A673 (cell line): ENCODE measurements around the gene TBC1D5. TPM values are rescaled to one million over a fixed set of nuclear protein-coding genes. Genes with fewer than 3 reads are reported as not detected.

Source experiments
- BruUV-seq: library from RNA; stranded (reverse); fragments of 400-500 nt; replicated peaks from 2 replicates; lab custom pipeline; 2021; lab: Mats Ljungman, UMichigan
- CTCF ChIA-PET: fragments of 300-600 bp; sonication (Branson Sonifier 250); formaldehyde crosslinking; loops from one replicate; lab custom pipeline; 2022; ENCODE audit warnings: antibody characterized with exemption; lab: Charles Lee
- POLR2A ChIA-PET: fragments of 300-600 bp; sonication (Branson Sonifier 250); formaldehyde crosslinking; loops from one replicate; lab custom pipeline; 2022; ENCODE audit warnings: antibody characterized with exemption; ENCODE audit not compliant: low non-redundant PET; lab: Charles Lee
- DNase-seq: peaks from one replicate; pipeline ENCODE4 v3.0.0-alpha.2; 2015; ENCODE audit warnings: low spot score
- H3K27ac ChIP-seq: fragments of 200-600 bp; sonication (generic); 2 replicates; pipeline ENCODE4 v1.5.1; 2016; ENCODE audit warnings: mixed run types, low read depth, mild to moderate bottlenecking, mixed read lengths, antibody characterized with exemption, low read length; ENCODE audit not compliant: poor library complexity, severe bottlenecking
- H3K27me3 ChIP-seq: fragments of 200-600 bp; sonication (generic); replicated peaks from 2 replicates; pipeline ENCODE4 v1.6.1; 2017; ENCODE audit warnings: mixed run types, low read depth, mild to moderate bottlenecking, mixed read lengths, antibody characterized with exemption, low read length; ENCODE audit not compliant: insufficient read depth, poor library complexity
- H3K36me3 ChIP-seq: fragments of 200-600 bp; sonication (generic); 2 replicates; pipeline ENCODE4 v1.6.1; 2016; ENCODE audit warnings: mixed run types, mild to moderate bottlenecking, mixed read lengths, antibody characterized with exemption, low read length; ENCODE audit not compliant: insufficient read depth, poor library complexity, severe bottlenecking
- H3K4me1 ChIP-seq: fragments of 200-600 bp; sonication (generic); 2 replicates; pipeline ENCODE4 v1.6.1; 2017; ENCODE audit warnings: mixed run types, mild to moderate bottlenecking, mixed read lengths, antibody characterized with exemption, low read length; ENCODE audit not compliant: insufficient read depth, poor library complexity, severe bottlenecking
- H3K4me3 ChIP-seq: fragments of 200-600 bp; sonication (generic); 2 replicates; pipeline ENCODE4 v1.5.1; 2016; ENCODE audit warnings: low read depth, mixed run types, mild to moderate bottlenecking, mixed read lengths, low read length; ENCODE audit not compliant: poor library complexity, severe bottlenecking
- H3K9me3 ChIP-seq: fragments of 200-600 bp; sonication (generic); 2 replicates; pipeline ENCODE4 v1.6.1; 2016; ENCODE audit warnings: mixed run types, low read depth, mild to moderate bottlenecking, mixed read lengths, antibody characterized with exemption, low read length; ENCODE audit not compliant: poor library complexity, severe bottlenecking
- CTCF ChIP-seq: fragments of 300-800, 200-600 bp; sonication (generic); conservative IDR thresholded peaks from 2 replicates; pipeline ENCODE4 v1.5.1; 2017; ENCODE audit warnings: low read depth, mild to moderate bottlenecking, antibody characterized with exemption, low read length, moderate library complexity, mixed read lengths
- EZH2 ChIP-seq: fragments of 200-600 bp; sonication (generic); IDR thresholded peaks from 2 replicates; pipeline ENCODE4 v1.6.1; 2017; ENCODE audit warnings: borderline replicate concordance, low read depth, mild to moderate bottlenecking, mixed read lengths, antibody characterized with exemption, low read length; ENCODE audit not compliant: poor library complexity, severe bottlenecking
- intact Hi-C: fragments of 100-400 bp; cut with micrococcal nuclease; formaldehyde crosslinking; loops from one replicate; pipeline ENCODE4 v1.10.0; 2022; ENCODE audit not compliant: unreplicated experiment
- total RNA-seq: library from RNA; stranded (reverse); gene quantifications from 2 replicates; pipeline ENCODE4 v1.2.3, GENCODE V29; 2021

The TBC1D5 gene
- total RNA-seq, 1 experiment from 2014 or later, result 40.7 TPM

- no peaks in the 10 kb centered on the region for H3K27me3 ChIP-seq
- no peak for DNase-seq
- intact Hi-C loops, result no loop called here
- no peaks in the 10 kb centered on the region for H3K9me3 ChIP-seq
- no peak for TF ChIP-seq EZH2
- TF ChIP-seq CTCF, result no peak
- H3K27ac ChIP-seq, result no peak overlapping the region
- ChIA-PET CTCF (no interaction called here), POLR2A (no interaction called here)
- H3K4me1 ChIP-seq, result peaks cover 11% of the 10 kb centered on the region
- H3K4me3 ChIP-seq, result no peak overlapping the region
- BruUV-seq, result no TSS peak
- no peaks in the 10 kb centered on the region for H3K36me3 ChIP-seq
Observed at GRCh38 chr3:17469954-17470353, 272.5 kb downstream of the TBC1D5 start.

- peaks cover 11% of the 10 kb centered on the region for H3K4me1 ChIP-seq
- H3K36me3 ChIP-seq, result no peaks in the 10 kb centered on the region
- no peaks in the 10 kb centered on the region for H3K27me3 ChIP-seq
- H3K4me3 ChIP-seq, result no peak overlapping the region
- BruUV-seq, result no TSS peak
- CTCF ChIA-PET, result no interaction called here
- POLR2A ChIA-PET, result no interaction called here
- no peaks in the 10 kb centered on the region for H3K9me3 ChIP-seq
- TF ChIP-seq CTCF (no peak), EZH2 (no peak)
- peak; percentile 69 for DNase-seq
- intact Hi-C loops, result no loop called here
- no peak overlapping the region for H3K27ac ChIP-seq
Observed at GRCh38 chr3:17469520-17469919, 272.9 kb downstream of the TBC1D5 start.

- Histone ChIP-seq H3K36me3 (no peaks in the 10 kb centered on the region), H3K4me3 (no peak overlapping the region), H3K27ac (no peak overlapping the region), H3K9me3 (no peaks in the 10 kb centered on the region), H3K4me1 (peaks cover 11% of the 10 kb centered on the region), H3K27me3 (no peaks in the 10 kb centered on the region)
- intact Hi-C loops, result no loop called here
- ChIA-PET CTCF (no interaction called here), POLR2A (no interaction called here)
- no TSS peak for BruUV-seq
- no peak for DNase-seq
- TF ChIP-seq CTCF, result no peak
- TF ChIP-seq EZH2, result no peak
Observed at GRCh38 chr3:17466028-17466427, 276.4 kb downstream of the TBC1D5 start.
